ENCODE measurements around the gene JUNB.

Gene JUNB

GRCh38 chr19:12751635-12752034, 39.7 kb upstream of the JUNB start, which contains the start of gene BEST2:
TSS of gene BEST2 (plus strand) at chr19:12751791. CDS start at chr19:12752593, 802 bp downstream.
- no peak for DNase-seq (ENCODE audit: low read depth, low spot score)
- no peak for TF ChIP-seq CTCF (IDR thresholded peaks at IDR 0.05; ENCODE audit: insufficient read depth, low read length, missing control alignments)
- POLR2A ChIA-PET: interaction anchor here (0.6 kb wide), 1 partner anchor 190 kb away, joined by 3 read pairs; no protein-coding TSS in a partner anchor
- H3K4me3 ChIP-seq (ENCODE audit: low read depth, low read length): no peak within 1 kb of the TSS
- CTCF ChIA-PET: interaction anchor here (29.3 to 31.4 kb wide), 2 partner anchors 11 to 47 kb away, joined by 660 to 1565 read pairs; partner anchors contain the start of genes JUNB, PRDX2, RNASEH2A and THSD8

GRCh38 chr19:12752056-12752781, 39.1 kb upstream of the JUNB start:
- ChIA-PET CTCF (interaction anchor here (0.6 to 31.4 kb wide), 5 partner anchors 10 to 95 kb away, joined by 3 to 1565 read pairs (median 10); partner anchors contain the start of genes JUNB, PRDX2, RNASEH2A and THSD8), POLR2A (interaction anchor here (0.6 to 1.5 kb wide), 2 partner anchors 39 to 189 kb away, joined by 3 to 5 read pairs; partner anchors contain the start of gene JUNB)
- no peak overlapping the region for H3K4me3 ChIP-seq (ENCODE audit: low read depth, low read length)
- no peak for TF ChIP-seq CTCF (IDR thresholded peaks at IDR 0.05; ENCODE audit: insufficient read depth, low read length, missing control alignments)
- DNase-seq (ENCODE audit: low read depth, low spot score): no peak

GRCh38 chr19:12754465-12755196, 36.7 kb upstream of the JUNB start:
- TF ChIP-seq CTCF (IDR thresholded peaks at IDR 0.05; ENCODE audit: insufficient read depth, low read length, missing control alignments): no peak
- ChIA-PET POLR2A (interaction anchor here (0.6 kb wide), 1 partner anchor 13 kb away, joined by 4 read pairs; no protein-coding TSS in a partner anchor), CTCF (interaction anchor here (1.4 to 31.4 kb wide), 6 partner anchors 8 to 94 kb away, joined by 3 to 1565 read pairs (median 542); partner anchors contain the start of genes BEST2, GET3, HOOK2 and JUNB)
- DNase-seq (ENCODE audit: low read depth, low spot score): no peak
- H3K4me3 ChIP-seq (ENCODE audit: low read depth, low read length): no peak overlapping the region

- CTCF ChIA-PET: interaction anchor here (1.0 to 31.4 kb wide), 11 partner anchors 6 to 116 kb away, joined by 3 to 1565 read pairs (median 15); partner anchors contain the start of genes BEST2, GET3, HOOK2 and JUNB
- H3K4me3 ChIP-seq (ENCODE audit: low read depth, low read length): no peak overlapping the region
- no peak for DNase-seq (ENCODE audit: low read depth, low spot score)
- TF ChIP-seq CTCF (IDR thresholded peaks at IDR 0.05; ENCODE audit: insufficient read depth, low read length, missing control alignments): no peak
- POLR2A ChIA-PET: no interaction called here
These were observed 35.0 kb upstream of the JUNB start for GRCh38 chr19:12756150-12756883.

- ChIA-PET CTCF (interaction anchor here (0.7 to 31.4 kb wide), 28 partner anchors 5 to 193 kb away, joined by 3 to 1565 read pairs (median 6); partner anchors contain the start of genes BEST2, DNASE2, FBXW9 and GET3), POLR2A (interaction anchor here (0.6 to 1.2 kb wide), 6 partner anchors 8 to 34 kb away, joined by 3 to 4 read pairs (median 4); partner anchors contain the start of genes GET3 and JUNB)
- peak overlapping the region; percentile 50 for H3K4me3 ChIP-seq (ENCODE audit: low read depth, low read length)
- DNase-seq (ENCODE audit: low read depth, low spot score): no peak
- TF ChIP-seq CTCF (IDR thresholded peaks at IDR 0.05; ENCODE audit: insufficient read depth, low read length, missing control alignments): peak; percentile 82
These were observed 33.6 kb upstream of the JUNB start for GRCh38 chr19:12757544-12758274.

All from AG04449 (cell line).